Kidney (tissue), 14 donors: ENCODE measurements around the gene ITGBL1. TPM values are rescaled to one million over a fixed set of nuclear protein-coding genes. Genes with fewer than 3 reads are reported as not detected.

Experiments
- DNase-seq, 5 donors: peaks; one replicate each; pipeline ENCODE4 v3.0.0-alpha.2; 2013 to 2020
- FAIRE-seq: peaks from 2 replicates; lab custom pipeline; 2012; peaks lifted over from hg19 to GRCh38; lab: Jason Lieb, UNC
- H3K27ac ChIP-seq, 2 donors: one replicate each; pipeline ENCODE4 v1.7.0; 2013; ENCODE audit warnings: low read depth in 2 of 2, low read length in 2 of 2, inconsistent platforms in 1 of 2
- H3K27me3 ChIP-seq: one replicate; pipeline ENCODE4 v1.7.1; 2013; ENCODE audit warnings: low read length, inconsistent platforms; ENCODE audit not compliant: control insufficient read depth, insufficient read depth
- H3K36me3 ChIP-seq, 3 donors: one replicate each; pipeline versions ENCODE4 v1.7.0 to v1.7.1; 2013; ENCODE audit warnings: low read length in 3 of 3, control low read depth in 1 of 3, inconsistent platforms in 1 of 3; ENCODE audit not compliant: insufficient read depth in 3 of 3, control insufficient read depth in 2 of 3
- H3K4me1 ChIP-seq, 3 donors: one replicate each; pipeline versions ENCODE4 v1.7.0 to v1.7.1; 2013; ENCODE audit warnings: low read length in 3 of 3, inconsistent platforms in 1 of 3, low read depth in 1 of 3; ENCODE audit not compliant: control insufficient read depth in 2 of 3, insufficient read depth in 2 of 3
- H3K4me3 ChIP-seq, 3 donors: one replicate each; pipeline versions ENCODE4 v1.7.0 to v1.8.1; 2013; ENCODE audit warnings: low read length in 3 of 3, control low read depth in 1 of 3, inconsistent platforms in 1 of 3
- H3K9ac ChIP-seq, 3 donors: one replicate each; pipeline versions ENCODE4 v1.7.0 to v1.7.1; 2013; ENCODE audit warnings: low read length in 3 of 3, control low read depth in 1 of 3, inconsistent platforms in 1 of 3
- H3K9me3 ChIP-seq, 3 donors: one replicate each; pipeline versions ENCODE4 v1.7.0 to v1.7.1; 2013; ENCODE audit warnings: low read length in 3 of 3, control low read depth in 1 of 3, inconsistent platforms in 1 of 3; ENCODE audit not compliant: control insufficient read depth in 2 of 3, insufficient read depth in 1 of 3
- CTCF ChIP-seq: IDR thresholded peaks from 3 replicates; pipeline ENCODE4 v1.5.1; 2012; ENCODE audit warnings: mild to moderate bottlenecking, moderate library complexity, borderline replicate concordance; ENCODE audit not compliant: insufficient read depth; ENCODE audit errors: extremely low read depth
- intact Hi-C: fragments of 100-400 bp; cut with DNase I; formaldehyde crosslinking; loops from one replicate; pipeline ENCODE4 v1.11.1; 2022
- polyA plus RNA-seq: library from polyadenylated mRNA; stranded (reverse); fragments of 350-450 nt; fragmentation: Illumina TruSeq; extraction: RNeasy Lipid Tissue Mini Kit (QIAGEN cat#74804); gene quantifications from one replicate; pipeline ENCODE4 v1.2.3, GENCODE V29; 2014; ENCODE audit warnings: low read depth, low replicate concordance; ENCODE audit not compliant: insufficient read depth
- total RNA-seq: library from RNA; stranded (reverse); fragmentation: NEBNext Ultra II Directional; extraction: Animal tissue kit (Norgen Biotek cat#: 25700); gene quantifications from one replicate; pipeline ENCODE4 v1.2.1, GENCODE V29; 2021
- donor health status: control.
- donor health status: control.
- donor health status: control.
- donor health status: control.
- donor health status: control.
- donor health status: DM: yes; HTN: yes; CAD: no.
- donor health status: Normal renal cell carcinoma (clear cell type).

ITGBL1 gene
- total and polyA plus RNA-seq, 2 donors from 2014 or later, result 1.4 to 7.7 TPM

- DNase-seq, result no peak
- Histone ChIP-seq H3K9me3 (no peaks in the 10 kb centered on the region), H3K4me1 (no peaks in the 10 kb centered on the region), H3K27ac (no peak overlapping the region), H3K36me3 (no peaks in the 10 kb centered on the region), H3K9ac (no peak overlapping the region), H3K4me3 (no peak overlapping the region), H3K27me3 (no peaks in the 10 kb centered on the region)
- intact Hi-C loops, result no loop called here
- FAIRE-seq, result no peak
- TF ChIP-seq CTCF, result no peak
Measured at GRCh38 chr13:101746513-101746912, 294.0 kb downstream of the ITGBL1 start.

- DNase-seq (no peak), FAIRE-seq (peak; percentile 13)
- Histone ChIP-seq H3K9me3 (no peaks in the 10 kb centered on the region), H3K4me3 (no peak overlapping the region), H3K9ac (no peak overlapping the region), H3K36me3 (no peaks in the 10 kb centered on the region), H3K4me1 (no peaks in the 10 kb centered on the region), H3K27me3 (no peaks in the 10 kb centered on the region), H3K27ac (no peak overlapping the region)
- no peak for TF ChIP-seq CTCF
- intact Hi-C loops, result no loop called here
Measured at GRCh38 chr13:101747039-101747438, 294.6 kb downstream of the ITGBL1 start.

GRCh38 chr13:101749584-101749983, 297.1 kb downstream of the ITGBL1 start:
- no peaks in the 10 kb centered on the region for H3K27me3 ChIP-seq
- H3K9ac ChIP-seq, result no peak overlapping the region
- FAIRE-seq (no peak), DNase-seq (no peak)
- no peaks in the 10 kb centered on the region for H3K9me3 ChIP-seq
- no peaks in the 10 kb centered on the region for H3K4me1 ChIP-seq
- H3K4me3 ChIP-seq, result no peak overlapping the region
- intact Hi-C loops, result no loop called here
- H3K36me3 ChIP-seq, result no peaks in the 10 kb centered on the region
- no peak overlapping the region for H3K27ac ChIP-seq
- no peak for TF ChIP-seq CTCF

- Histone ChIP-seq H3K9me3 (no peaks in the 10 kb centered on the region), H3K4me1 (no peaks in the 10 kb centered on the region), H3K27ac (no peak overlapping the region), H3K36me3 (no peaks in the 10 kb centered on the region), H3K27me3 (no peaks in the 10 kb centered on the region), H3K4me3 (no peak overlapping the region), H3K9ac (no peak overlapping the region)
- no peak for TF ChIP-seq CTCF
- intact Hi-C loops, result loop anchor here (10.0 kb wide), 1 partner anchor 607 kb away; no protein-coding TSS in a partner anchor
- DNase-seq (peak in 4 of 5 donors; percentile 26 to 81 (median 54)), FAIRE-seq (no peak)
Measured at GRCh38 chr13:101751488-101751887, 299.0 kb downstream of the ITGBL1 start.
